Transverse colon (tissue), 4 donors: ENCODE results near the gene UBE2L3. TPM values are rescaled to one million over a fixed set of nuclear protein-coding genes. Genes with fewer than 3 reads are reported as not detected.
"Not testable (repeated sequence)": the region's sequence is repeated elsewhere in the genome, so short reads cannot be mapped to it uniquely, and the experiment has no call there.

Source experiments
- DNase-seq: peaks from one replicate; pipeline ENCODE4 v3.0.0-alpha.2; 2019
- H3K27ac ChIP-seq, 4 donors: fragments of 200-600 bp; sonication (generic); 2 replicates each; pipeline ENCODE4 v1.5.1; 2016 to 2018; ENCODE audit warnings: inconsistent platforms in 4 of 4
- H3K27me3 ChIP-seq: fragments of 200-600 bp; sonication (generic); 2 replicates; pipeline ENCODE4 v1.5.1; 2017; ENCODE audit warnings: inconsistent platforms
- H3K36me3 ChIP-seq, 4 donors: fragments of 200-600 bp; sonication (generic); 2 replicates each; pipeline ENCODE4 v1.5.1; 2017 to 2019; ENCODE audit warnings: inconsistent platforms in 4 of 4
- H3K4me1 ChIP-seq, 4 donors: fragments of 200-600 bp; sonication (generic); 2 replicates each; pipeline ENCODE4 v1.5.1; 2017 to 2020; ENCODE audit warnings: inconsistent platforms in 4 of 4
- H3K4me3 ChIP-seq, 4 donors: fragments of 200-600 bp; sonication (generic); 1 replicate in 1 of 4; 2 replicates in 3 of 4; pipeline versions ENCODE4 v1.5.1 to v1.6.1; 2017 to 2019; ENCODE audit warnings: inconsistent platforms in 4 of 4
- H3K9me3 ChIP-seq, 2 donors: fragments of 200-600 bp; sonication (generic); 2 replicates each; pipeline ENCODE4 v1.5.1; 2017 to 2019; ENCODE audit warnings: inconsistent platforms in 2 of 2
- CTCF ChIP-seq, 5 experiments: fragments of 200-600 bp in 3 of 5; fragments of 450-650 bp in 2 of 5; sonication (generic) in 3 of 5; IDR thresholded peaks; 1 replicate in 2 of 5; 2 replicates in 3 of 5; pipeline ENCODE4 v1.5.1; 2016 to 2017; ENCODE audit warnings: antibody characterized with exemption in 5 of 5, inconsistent platforms in 3 of 5, mild to moderate bottlenecking in 2 of 5, moderate library complexity in 1 of 5
- EP300 ChIP-seq: sonication (generic); formaldehyde crosslinking; IDR thresholded peaks from one replicate; pipeline ENCODE4 v1.6.1; 2017; ENCODE audit warnings: antibody characterized with exemption, low read depth
- POLR2A ChIP-seq: fragments of 450-650 bp; IDR thresholded peaks from one replicate; pipeline ENCODE4 v1.6.1; 2016; ENCODE audit warnings: antibody characterized with exemption, mild to moderate bottlenecking, moderate library complexity
- POLR2AphosphoS5 ChIP-seq, 3 donors: sonication (generic); formaldehyde crosslinking; IDR thresholded peaks; one replicate each; pipeline ENCODE4 v1.6.1; 2016; ENCODE audit warnings: antibody characterized with exemption in 3 of 3
- WGBS, 2 donors: methylation state at CpG; one replicate each; pipeline ENCODE4 v1.1.5; 2018; ENCODE audit warnings: low coverage in 1 of 2; 5-methylcytosine and 5-hydroxymethylcytosine counted together
- in situ Hi-C, 4 donors: fragments of 200-750 bp; cut with MboI; loops; one replicate each; pipeline versions ENCODE4 v1.15.0 to v1.15.1; 2017; ENCODE audit warnings: low sequenced_read_pairs in 3 of 4, low pct_ligation_motif_present in 1 of 4, low pct_unique_long_range_greater_than_20kb in 1 of 4
- intact Hi-C: fragments of 100-400 bp; cut with DNase I; formaldehyde crosslinking; loops from one replicate; pipeline ENCODE4 v1.15.1; 2023; ENCODE audit warnings: low total_unique reads
- total RNA-seq, 4 donors: library from RNA; depleted of rRNA; stranded (reverse); fragments of >200 nt; gene quantifications; one replicate each; pipeline ENCODE4 v1.1.0, GENCODE V29; 2016

UBE2L3 gene
- total RNA-seq, 4 donors from 2014 or later: 21.9 to 48.7 (median 33.5) TPM

DNA sequence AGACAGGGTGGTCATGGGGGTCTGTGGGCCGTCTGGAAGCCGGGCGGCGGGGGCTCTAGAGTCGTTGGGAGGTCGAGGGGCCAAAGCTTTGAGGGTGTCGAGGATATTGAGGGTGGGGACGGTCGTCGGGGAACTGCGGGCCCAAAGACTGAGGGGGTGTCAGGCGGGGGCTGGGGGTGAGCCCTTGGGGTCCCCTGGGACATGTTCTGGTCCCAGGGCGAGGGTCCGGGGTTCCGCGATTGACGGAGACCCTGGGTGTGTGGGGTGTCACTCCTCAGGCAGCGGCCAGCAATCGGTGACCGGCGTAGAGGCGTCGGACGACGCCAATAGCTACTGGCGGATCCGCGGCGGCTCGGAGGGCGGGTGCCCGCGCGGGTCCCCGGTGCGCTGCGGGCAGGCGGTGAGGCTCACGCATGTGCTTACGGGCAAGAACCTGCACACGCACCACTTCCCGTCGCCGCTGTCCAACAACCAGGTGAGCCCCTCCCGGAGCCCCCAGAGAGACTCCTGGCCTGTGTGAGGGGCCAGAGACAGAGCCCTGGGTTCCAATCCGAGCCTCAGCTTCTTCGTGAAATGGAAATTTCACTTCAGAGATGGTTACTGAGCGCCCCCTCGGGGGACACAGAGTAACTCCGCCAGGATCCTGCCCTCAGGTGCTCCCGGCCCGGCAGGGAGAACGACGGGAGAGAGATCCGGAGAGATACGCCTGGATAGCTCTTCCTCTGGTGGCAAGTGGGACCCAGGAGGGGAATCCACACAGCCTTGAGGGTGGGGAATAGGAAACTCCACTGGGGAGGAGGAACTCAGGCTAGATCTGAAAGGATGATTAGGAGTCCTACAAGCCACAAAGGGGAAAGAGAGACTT, 75.3 kb downstream of the UBE2L3 start:
- Histone ChIP-seq H3K27ac (peak overlapping the region; percentile 77 to 83 (median 80)), H3K36me3 (no peaks in the 10 kb centered on the region), H3K9me3 (no peaks in the 10 kb centered on the region), H3K27me3 (no peaks in the 10 kb centered on the region), H3K4me3 (peak overlapping the region; percentile 51 to 81 (median 66)), H3K4me1 (peaks cover 4 to 24% (median 21%) of the 10 kb centered on the region in 4 donors)
- in situ Hi-C loops (no loop called here), intact Hi-C loops (no loop called here)
- 1% methylated on average over 24 of the region's 56 CpGs; no CpG with 5 or more reads in 1 of the 2 donors for WGBS, 2 donors
- peak; percentile 40 to 60 (median 48) for TF ChIP-seq CTCF (IDR thresholded peaks at IDR 0.05)
- TF ChIP-seq POLR2AphosphoS5 (IDR thresholded peaks at IDR 0.05): no peak
- TF ChIP-seq POLR2A: no peak
- peak; percentile 71 for DNase-seq

DNA sequence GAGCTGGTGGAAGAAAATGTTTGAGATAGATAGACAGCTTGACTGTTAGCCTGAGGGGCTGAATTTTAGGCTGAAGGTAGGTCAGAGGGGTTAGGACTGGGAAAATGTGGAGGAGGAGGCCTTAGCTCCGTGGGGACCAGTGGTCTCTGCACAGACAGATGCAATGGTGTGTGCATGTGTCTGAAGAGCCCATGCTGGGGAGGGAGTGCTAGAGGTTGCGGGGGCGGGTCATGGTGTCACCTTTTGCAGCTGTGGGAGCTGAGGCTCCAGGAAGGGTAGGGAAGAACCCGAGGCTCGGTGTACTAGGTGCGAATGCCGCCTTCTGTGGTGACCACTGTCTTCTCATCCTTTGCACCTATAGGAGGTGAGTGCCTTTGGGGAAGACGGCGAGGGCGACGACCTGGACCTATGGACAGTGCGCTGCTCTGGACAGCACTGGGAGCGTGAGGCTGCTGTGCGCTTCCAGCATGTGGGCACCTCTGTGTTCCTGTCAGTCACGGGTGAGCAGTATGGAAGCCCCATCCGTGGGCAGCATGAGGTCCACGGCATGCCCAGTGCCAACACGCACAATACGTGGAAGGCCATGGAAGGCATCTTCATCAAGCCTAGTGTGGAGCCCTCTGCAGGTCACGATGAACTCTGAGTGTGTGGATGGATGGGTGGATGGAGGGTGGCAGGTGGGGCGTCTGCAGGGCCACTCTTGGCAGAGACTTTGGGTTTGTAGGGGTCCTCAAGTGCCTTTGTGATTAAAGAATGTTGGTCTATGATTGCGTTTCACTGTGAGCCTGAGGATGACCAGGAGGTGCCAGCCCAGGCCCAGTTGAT, 76.2 kb downstream of the UBE2L3 start:
- Histone ChIP-seq H3K4me1 (peaks cover 4 to 24% (median 21%) of the 10 kb centered on the region in 4 donors), H3K9me3 (no peaks in the 10 kb centered on the region), H3K27ac (no peak overlapping the region), H3K27me3 (no peaks in the 10 kb centered on the region), H3K4me3 (peak overlapping the region in 1 of 4 donors; percentile 81), H3K36me3 (no peaks in the 10 kb centered on the region)
- in situ Hi-C loops (no loop called here), intact Hi-C loops (no loop called here)
- no peak for TF ChIP-seq CTCF (IDR thresholded peaks at IDR 0.05)
- no peak for TF ChIP-seq POLR2A
- no peak for TF ChIP-seq EP300
- no peak for TF ChIP-seq POLR2AphosphoS5 (IDR thresholded peaks at IDR 0.05)
- DNase-seq: no peak
- 80 to 86% methylated on average over 7 to 22 of the region's 22 CpGs for WGBS, 2 donors

DNA sequence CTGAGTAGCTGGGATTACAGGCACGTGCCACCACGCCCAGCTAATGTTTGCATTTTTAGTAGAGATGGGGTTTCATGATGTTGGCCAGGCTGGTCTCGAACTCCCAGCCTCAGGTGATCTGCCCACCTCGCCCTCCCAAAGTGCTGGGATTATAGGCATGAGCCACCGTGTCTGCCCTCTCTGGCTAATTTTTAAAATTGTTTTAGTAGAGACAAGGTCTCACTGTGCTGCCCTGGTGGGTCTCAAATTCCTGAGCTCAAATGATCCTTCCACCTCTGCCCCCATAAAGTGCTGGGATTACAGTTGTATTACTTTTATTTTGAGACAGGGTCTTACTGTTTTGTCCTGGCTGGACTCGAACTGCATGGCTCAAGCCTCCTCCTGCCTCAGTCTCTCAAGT, 78.0 kb downstream of the UBE2L3 start:
- DNase-seq, H3K9me3 ChIP-seq, in situ Hi-C loops, H3K27ac ChIP-seq, H3K36me3 ChIP-seq, intact Hi-C loops, H3K27me3 ChIP-seq, H3K4me3 ChIP-seq: not testable (repeated sequence)
- H3K4me1 ChIP-seq: peaks cover 4 to 24% (median 21%) of the 10 kb centered on the region in 4 donors
- 91 to 100% methylated on average over 1 to 6 of the region's 6 CpGs for WGBS, 2 donors

- WGBS, 2 donors: 44% methylated on average over 14 of the region's 14 CpGs; no CpG with 5 or more reads in 1 of the 2 donors
- H3K9me3 ChIP-seq: no peaks in the 10 kb centered on the region
- peaks cover 12 to 28% (median 19%) of the 10 kb centered on the region in 4 donors for H3K4me1 ChIP-seq
- H3K4me3 ChIP-seq: no peak overlapping the region
- H3K36me3 ChIP-seq: no peaks in the 10 kb centered on the region
- intact Hi-C loops: no loop called here
- no peak for TF ChIP-seq POLR2AphosphoS5 (IDR thresholded peaks at IDR 0.05)
- peak; percentile 81 to 86 (median 83) for TF ChIP-seq CTCF (IDR thresholded peaks at IDR 0.05)
- no peak overlapping the region for H3K27ac ChIP-seq
- H3K27me3 ChIP-seq: no peaks in the 10 kb centered on the region
- in situ Hi-C loops: no loop called here
- peak; percentile 86 for DNase-seq
Measured at GRCh38 chr22:21646608-21647590, 79.4 kb downstream of the UBE2L3 start.
